ENCODE data around the gene SOHLH1. TPM values are rescaled to one million over a fixed set of nuclear protein-coding genes. Genes with fewer than 3 reads are reported as not detected.

SOHLH1 gene
- total and polyA plus RNA-seq, 2 of the 4 experiments (the other 2 are of a cell fraction): not detected

DNA sequence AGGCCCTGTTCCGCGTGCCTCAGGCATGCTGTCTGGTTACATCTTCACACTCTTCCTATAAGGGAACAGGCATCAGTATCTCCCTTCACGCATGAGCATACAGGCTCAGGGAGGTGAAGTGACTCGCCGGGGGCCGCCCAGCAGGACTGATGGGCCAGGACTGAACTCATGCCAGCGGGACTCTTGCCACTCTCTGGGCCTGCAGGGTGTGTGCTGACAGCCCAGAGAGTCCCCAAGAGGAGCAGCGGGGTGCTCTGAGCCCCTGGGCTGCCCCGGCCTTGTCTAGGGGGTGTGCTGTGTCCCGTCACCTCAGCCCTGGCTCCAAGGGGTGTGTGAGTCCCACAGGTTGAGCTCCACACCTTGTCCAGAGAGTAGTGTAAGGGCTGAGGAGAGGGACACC is 12.6 kb upstream of the SOHLH1 start:
- no peak for DNase-seq
- H4K20me1 ChIP-seq (ENCODE audit: insufficient read depth, low read length): no peaks in the 10 kb centered on the region
- 86% methylated on average over 3 of the region's 10 CpGs; no CpG with 5 or more reads in 1 of the 2 experiments for WGBS, 2 experiments (ENCODE audit: extremely low coverage in 2 of 2, insufficient read length in 1 of 2)
- dilution Hi-C loops (cut with HindIII; ENCODE audit: low sequenced_read_pairs, unreplicated experiment): no loop called here
- H3K14ac ChIP-seq (replicated peaks; ENCODE audit: low read depth, low read length): no peak overlapping the region
- H3K56ac ChIP-seq (ENCODE audit: extremely low read depth, insufficient read depth, low read length): no peak overlapping the region
- ATAC-seq (ENCODE audit: low read depth): no peak
- no peaks in the 10 kb centered on the region for H3K36me3 ChIP-seq (ENCODE audit: control insufficient read depth, insufficient read depth, low read length)
- H2BK20ac ChIP-seq (ENCODE audit: low read depth, low read length): no peak overlapping the region
- H3K9ac ChIP-seq (ENCODE audit: low read depth, low read length): no peak overlapping the region
- H3K23ac ChIP-seq (ENCODE audit: low read depth, low read length): no peak overlapping the region
- in situ Hi-C loops (cut with MboI; ENCODE audit: low sequenced_read_pairs): no loop called here
- no peak overlapping the region for H3K18ac ChIP-seq (ENCODE audit: low read depth, low read length)
- no peak overlapping the region for H4K8ac ChIP-seq (ENCODE audit: low read depth in 2 of 2, low read length in 2 of 2)
- H2BK15ac ChIP-seq (ENCODE audit: low read depth, low read length): no peak overlapping the region
- no peak overlapping the region for H4K91ac ChIP-seq (ENCODE audit: insufficient read depth, low read depth, low read length)
- no peak overlapping the region for H2AFZ ChIP-seq (replicated peaks; ENCODE audit: low read length, poor library complexity)
- no peak overlapping the region for H2BK120ac ChIP-seq (ENCODE audit: low read depth, low read length)
- no peak overlapping the region for H2BK5ac ChIP-seq (ENCODE audit: low read depth, low read length, poor library complexity, severe bottlenecking)
- no peak overlapping the region for H2AK5ac ChIP-seq (ENCODE audit: low read depth, low read length)
- TF ChIP-seq NFE2L2 (IDR thresholded peaks at IDR 0.05; ENCODE audit: low read depth, low read length) (no peak), SMC3 (IDR thresholded peaks at IDR 0.05; ENCODE audit: low read depth, low read length) (no peak), CHD1 (IDR thresholded peaks at IDR 0.05; ENCODE audit: low read depth, low read length) (no peak), MAFK (IDR thresholded peaks at IDR 0.05; ENCODE audit: low read depth, low read length) (no peak)
- POLR2A ChIA-PET (ENCODE audit: unreplicated experiment): no interaction called here
- H3K9me3 ChIP-seq (ENCODE audit: control insufficient read depth, insufficient read depth, low read length): no peaks in the 10 kb centered on the region
- BruUV-seq (replicated peaks): no TSS peak
- peaks cover 27% of the 10 kb centered on the region for H3K27me3 ChIP-seq (ENCODE audit: control insufficient read depth, insufficient read depth, low read length)
- H4K5ac ChIP-seq (ENCODE audit: low read depth, low read length): no peak overlapping the region
- H2AK9ac ChIP-seq (replicated peaks; ENCODE audit: low read depth, low read length, poor library complexity): no peak overlapping the region
- no peaks in the 10 kb centered on the region for H3K4me1 ChIP-seq (ENCODE audit: control insufficient read depth, insufficient read depth, low read length)
- CTCF ChIA-PET: no interaction called here
- no peak overlapping the region for H3K4ac ChIP-seq (ENCODE audit: low read depth, low read length)
- no peaks in the 10 kb centered on the region for H3K9me1 ChIP-seq (ENCODE audit: insufficient read depth, low read length)
- H3K4me3 ChIP-seq (ENCODE audit: insufficient read depth, low read depth, low read length): no peak overlapping the region
- intact Hi-C loops (cut with micrococcal nuclease): no loop called here
- H3K4me2 ChIP-seq (ENCODE audit: low read depth, low read length): no peak overlapping the region
- no peaks in the 10 kb centered on the region for H3K79me1 ChIP-seq (ENCODE audit: low read depth in 1 of 2, low read length in 2 of 2)
- H3K27ac ChIP-seq (ENCODE audit: insufficient read depth, low read length): no peak overlapping the region
